ENCODE results near the gene TOP3A.

TOP3A gene

GRCh38 chr17:18233803-18234518 lies 80.8 kb downstream of the TOP3A start:
- peaks cover 16% of the 10 kb centered on the region for H3K36me3 ChIP-seq
- H3K4me3 ChIP-seq (ENCODE audit: low read depth in 1 of 2, low read length in 1 of 2): no peak overlapping the region
- no peaks in the 10 kb centered on the region for H3K27me3 ChIP-seq
- no peak for TF ChIP-seq CTCF (IDR thresholded peaks at IDR 0.05)
- no peaks in the 10 kb centered on the region for H3K4me1 ChIP-seq (ENCODE audit: control insufficient read depth in 1 of 2, insufficient read depth in 1 of 2, low read depth in 1 of 2, low read length in 1 of 2)
- no peaks in the 10 kb centered on the region for H3K9me3 ChIP-seq
- H3K27ac ChIP-seq: no peak overlapping the region

DNA sequence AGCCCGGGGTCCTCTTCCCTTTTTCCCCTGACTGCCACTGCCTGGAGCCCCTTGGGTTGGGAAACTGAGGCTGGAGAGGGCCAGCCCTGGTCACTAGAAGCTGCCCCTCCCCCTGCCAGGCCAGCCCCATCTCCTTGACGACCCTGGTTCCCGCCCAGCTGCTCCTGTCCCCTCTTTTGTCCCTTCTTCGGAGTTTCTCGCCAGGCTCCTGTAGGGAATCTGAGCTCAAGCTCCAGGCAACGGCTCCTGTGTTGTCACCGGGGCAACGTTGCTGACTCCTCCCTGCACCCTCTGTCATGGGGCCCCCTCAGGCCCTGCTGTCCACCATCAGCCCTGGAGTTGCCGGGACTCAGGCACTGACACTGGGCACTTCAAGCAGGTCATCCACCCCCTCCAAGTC lies 83.6 kb downstream of the TOP3A start:
- peaks cover 9% of the 10 kb centered on the region for H3K27me3 ChIP-seq

GRCh38 chr17:18230288-18231141 lies 84.3 kb downstream of the TOP3A start:
- H3K4me1 ChIP-seq (ENCODE audit: control insufficient read depth in 1 of 2, insufficient read depth in 1 of 2, low read depth in 1 of 2, low read length in 1 of 2): peaks cover 6 to 8% of the 10 kb centered on the region in 2 experiments
- H3K36me3 ChIP-seq: peaks cover 7% of the 10 kb centered on the region
- H3K27me3 ChIP-seq: peaks cover 13% of the 10 kb centered on the region
- TF ChIP-seq CTCF (IDR thresholded peaks at IDR 0.05): no peak
- no peaks in the 10 kb centered on the region for H3K9me3 ChIP-seq
- H3K27ac ChIP-seq: no peak overlapping the region
- H3K4me3 ChIP-seq (ENCODE audit: low read depth in 1 of 2, low read length in 1 of 2): no peak overlapping the region

More for the DNA sequence above, 83.6 kb downstream of the TOP3A start:
- H3K27ac ChIP-seq: no peak overlapping the region
- no peak overlapping the region for H3K4me3 ChIP-seq (ENCODE audit: low read depth in 1 of 2, low read length in 1 of 2)
- no peak for TF ChIP-seq CTCF (IDR thresholded peaks at IDR 0.05)
- peaks cover 7% of the 10 kb centered on the region for H3K36me3 ChIP-seq
- H3K4me1 ChIP-seq (ENCODE audit: control insufficient read depth in 1 of 2, insufficient read depth in 1 of 2, low read depth in 1 of 2, low read length in 1 of 2): peaks cover 2 to 4% of the 10 kb centered on the region in 2 experiments
- no peaks in the 10 kb centered on the region for H3K9me3 ChIP-seq

GRCh38 chr17:18229771-18230170 lies 85.0 kb downstream of the TOP3A start:
- H3K4me1 ChIP-seq (ENCODE audit: control insufficient read depth in 1 of 2, insufficient read depth in 1 of 2, low read depth in 1 of 2, low read length in 1 of 2): peaks cover 10 to 12% of the 10 kb centered on the region in 2 experiments
- peaks cover 13% of the 10 kb centered on the region for H3K27me3 ChIP-seq
- H3K9me3 ChIP-seq: no peaks in the 10 kb centered on the region
- TF ChIP-seq CTCF (IDR thresholded peaks at IDR 0.05): no peak
- H3K27ac ChIP-seq: no peak overlapping the region
- H3K4me3 ChIP-seq (ENCODE audit: low read depth in 1 of 2, low read length in 1 of 2): no peak overlapping the region
- H3K36me3 ChIP-seq: peaks cover 7% of the 10 kb centered on the region

DNA sequence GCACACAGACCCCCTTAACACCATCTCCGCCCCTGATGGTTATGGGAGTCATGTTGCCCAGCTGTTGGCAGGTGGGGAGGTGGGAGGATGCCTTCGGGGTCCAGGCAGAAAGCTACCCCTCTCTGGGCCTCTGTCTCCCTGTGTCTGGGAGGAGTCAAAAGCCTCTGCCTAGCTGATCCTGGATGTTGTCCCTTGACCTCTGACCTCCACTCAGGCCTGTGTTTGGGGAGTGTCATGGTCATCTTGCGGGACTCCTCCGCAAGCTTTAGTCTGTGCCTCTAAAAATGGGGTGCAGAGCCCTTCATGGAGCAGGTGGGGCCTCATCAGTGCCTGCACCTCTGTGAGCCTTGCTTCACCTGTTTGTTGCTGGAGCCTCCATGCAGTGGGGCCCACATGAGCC lies 85.5 kb downstream of the TOP3A start:
- no peaks in the 10 kb centered on the region for H3K9me3 ChIP-seq
- H3K27me3 ChIP-seq: peaks cover 13% of the 10 kb centered on the region
- H3K36me3 ChIP-seq: peaks cover 5% of the 10 kb centered on the region
- H3K27ac ChIP-seq: no peak overlapping the region
- no peak for TF ChIP-seq CTCF (IDR thresholded peaks at IDR 0.05)
- H3K4me1 ChIP-seq (ENCODE audit: control insufficient read depth in 1 of 2, insufficient read depth in 1 of 2, low read depth in 1 of 2, low read length in 1 of 2): peaks cover 11 to 13% of the 10 kb centered on the region in 2 experiments
- no peak overlapping the region for H3K4me3 ChIP-seq (ENCODE audit: low read depth in 1 of 2, low read length in 1 of 2)
